NCI-H1930 (cell line): Measurements from ENCODE around the gene TPD52L2.

Experiments
- DNase-seq, 2 experiments: peaks; one replicate each; lab custom pipeline; 2025; lab: John Stamatoyannopoulos, UW

The TPD52L2 gene

GRCh38 chr20:63864978-63865640, at the start of gene TPD52L2:
TSS of gene TPD52L2 (plus strand) at chr20:63865270. CDS start at chr20:63865366, 96 bp downstream.
- peak; percentile 100 for DNase-seq

GRCh38 chr20:63815615-63816253, 49.3 kb upstream of the TPD52L2 start:
- DNase-seq, result no peak

GRCh38 chr20:63819224-63819921, 45.7 kb upstream of the TPD52L2 start:
- DNase-seq, result no peak

- DNase-seq, result no peak
Observed at GRCh38 chr20:63821811-63822210, 43.3 kb upstream of the TPD52L2 start.

GRCh38 chr20:63822276-63822696, 42.8 kb upstream of the TPD52L2 start:
- no peak for DNase-seq

GRCh38 chr20:63823691-63824311, 41.3 kb upstream of the TPD52L2 start:
- no peak for DNase-seq

GRCh38 chr20:63825331-63826118, 39.5 kb upstream of the TPD52L2 start:
- DNase-seq, result no peak

- no peak for DNase-seq
Observed at GRCh38 chr20:63826753-63827152, 38.3 kb upstream of the TPD52L2 start.

- no peak for DNase-seq
Observed at GRCh38 chr20:63828124-63828523, 36.9 kb upstream of the TPD52L2 start.

- no peak for DNase-seq
Observed at GRCh38 chr20:63828545-63828944, 36.5 kb upstream of the TPD52L2 start.

- DNase-seq, result no peak
Observed at GRCh38 chr20:63828951-63829350, 36.1 kb upstream of the TPD52L2 start.

GRCh38 chr20:63829603-63829944, 35.5 kb upstream of the TPD52L2 start:
- no peak for DNase-seq

GRCh38 chr20:63829945-63830835, 34.9 kb upstream of the TPD52L2 start:
- DNase-seq, result no peak

- DNase-seq, result peak; percentile 28 to 79
Observed at GRCh38 chr20:63830841-63831588, 34.1 kb upstream of the TPD52L2 start, which contains the start of gene ZBTB46. TSS of gene ZBTB46 (minus strand) at chr20:63831264. CDS start at chr20:63790757, 40,507 bp downstream.

- DNase-seq, result no peak
Observed at GRCh38 chr20:63831646-63831992, 33.5 kb upstream of the TPD52L2 start.

- peak in 1 of 2 experiments; percentile 18 for DNase-seq
Observed at GRCh38 chr20:63831993-63832686, 32.9 kb upstream of the TPD52L2 start.

- no peak for DNase-seq
Observed at GRCh38 chr20:63833776-63834490, 31.1 kb upstream of the TPD52L2 start.

GRCh38 chr20:63834491-63834880, 30.6 kb upstream of the TPD52L2 start:
- no peak for DNase-seq
